ENCODE measurements around the gene GJE1.

GRCh38 chr6:142182004-142182403 is 49.3 kb downstream of the GJE1 start:
- TF ChIP-seq CREB5 (CRISPR knock-in tag; IDR thresholded peaks at IDR 0.05; ENCODE audit: low read depth), result no peak
- TF ChIP-seq PPARA (CRISPR knock-in tag; IDR thresholded peaks at IDR 0.05; ENCODE audit: borderline replicate concordance), result no peak
